ENCODE measurements around the gene SYNJ2BP. TPM values are rescaled to one million over a fixed set of nuclear protein-coding genes. Genes with fewer than 3 reads are reported as not detected.

SYNJ2BP gene
- total RNA-seq, 1 experiment from 2014 or later: 8.0 TPM

DNA sequence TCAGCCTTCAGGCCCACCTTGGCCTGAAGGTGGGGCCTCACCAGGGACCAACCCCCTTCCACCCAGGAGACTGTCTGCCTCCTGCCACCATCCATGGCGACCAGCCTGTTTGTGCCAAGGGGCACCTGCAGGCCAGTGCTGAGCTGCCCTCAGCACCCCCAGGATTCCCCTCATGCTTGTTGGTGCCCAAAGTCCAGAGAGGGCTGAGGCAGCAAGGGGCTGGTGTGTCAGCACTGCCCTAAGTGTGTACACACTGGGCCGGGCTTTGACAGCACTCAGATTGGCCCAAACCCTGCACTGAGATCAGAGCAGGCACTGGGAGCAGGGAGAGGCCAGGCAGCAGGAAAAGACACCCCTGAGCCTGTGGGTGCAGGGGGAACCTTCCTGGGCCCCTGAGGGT lies 18.6 kb downstream of the SYNJ2BP start:
- in situ Hi-C loops (cut with HindIII; ENCODE audit: low pct_unique_long_range_greater_than_20kb, low sequenced_read_pairs): no loop called here

DNA sequence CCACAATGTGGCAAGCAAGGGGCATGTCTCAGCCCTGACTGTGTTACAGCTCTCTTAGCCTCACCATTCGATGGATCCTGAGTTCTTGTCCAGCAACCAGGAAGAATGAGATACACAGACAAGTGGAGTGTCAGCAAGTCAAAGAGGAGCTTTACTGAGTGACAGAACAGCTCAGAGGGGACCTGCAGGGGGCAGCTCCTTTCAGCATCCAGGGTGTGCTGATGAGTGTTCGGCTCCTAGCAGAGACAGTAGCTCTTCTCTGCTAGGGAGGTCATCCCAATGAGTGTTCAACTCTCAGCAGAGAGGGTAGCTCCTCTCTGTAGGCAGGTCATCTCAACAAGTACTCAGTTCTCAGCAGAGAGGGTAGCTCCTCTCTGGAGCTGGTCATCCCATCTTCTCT lies 19.1 kb downstream of the SYNJ2BP start:
- DNase-seq (ENCODE audit: low read depth): no peak
- in situ Hi-C loops (cut with HindIII; ENCODE audit: low pct_unique_long_range_greater_than_20kb, low sequenced_read_pairs): no loop called here

More for the DNA sequence above, 18.6 kb downstream of the SYNJ2BP start:
- no peak for DNase-seq (ENCODE audit: low read depth)

DNA sequence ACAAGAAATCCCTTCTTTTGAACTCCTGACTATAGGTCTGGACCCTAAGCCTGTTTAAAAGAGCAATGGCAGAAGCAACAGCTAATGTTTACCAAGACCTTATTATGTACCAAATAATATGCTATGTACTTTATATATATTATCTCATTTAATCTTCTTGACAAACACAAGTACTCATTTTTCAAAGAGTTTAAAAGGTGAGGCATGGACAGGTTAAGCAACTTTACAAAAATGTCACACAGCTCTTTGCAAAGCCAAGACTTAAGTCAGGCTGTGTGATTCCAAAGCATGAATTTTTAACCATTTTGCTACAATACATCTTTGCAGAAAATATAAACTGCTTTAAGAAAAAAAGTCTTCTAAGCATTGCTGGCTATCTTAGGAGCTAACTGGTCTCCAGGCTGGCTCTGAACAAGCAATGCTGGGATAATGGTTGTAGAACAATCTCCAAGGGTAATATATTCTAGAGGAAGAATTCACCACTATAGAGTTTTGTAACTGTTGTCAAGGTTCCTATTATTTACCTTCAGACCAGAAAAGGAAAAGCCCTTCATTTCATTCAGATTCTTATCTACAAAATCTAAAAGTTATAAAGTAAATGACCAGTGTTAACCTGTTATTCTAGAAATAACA lies 22.1 kb downstream of the SYNJ2BP start:
- in situ Hi-C loops (cut with HindIII; ENCODE audit: low pct_unique_long_range_greater_than_20kb, low sequenced_read_pairs): no loop called here
- no peak for DNase-seq (ENCODE audit: low read depth)

DNA sequence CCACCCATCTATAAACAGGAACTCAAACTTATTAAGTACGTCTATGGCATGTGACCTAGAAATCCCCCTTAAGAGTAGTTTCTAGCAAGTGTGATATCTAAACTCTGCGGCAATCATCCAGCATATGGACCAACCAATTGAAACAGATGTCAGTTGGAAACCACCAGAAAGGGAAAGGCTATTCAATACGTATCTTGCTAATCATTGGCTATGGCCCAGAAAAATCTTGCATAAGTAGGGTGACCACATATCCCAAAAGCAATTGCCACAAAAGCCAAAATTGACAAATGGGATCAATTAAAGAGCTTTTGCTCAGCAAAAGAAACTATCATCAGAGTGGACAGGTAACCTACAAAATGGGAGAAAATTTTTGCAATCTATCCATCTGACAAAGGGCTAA lies 24.2 kb downstream of the SYNJ2BP start:
- in situ Hi-C loops (cut with HindIII; ENCODE audit: low pct_unique_long_range_greater_than_20kb, low sequenced_read_pairs): no loop called here
- DNase-seq (ENCODE audit: low read depth): no peak

DNA sequence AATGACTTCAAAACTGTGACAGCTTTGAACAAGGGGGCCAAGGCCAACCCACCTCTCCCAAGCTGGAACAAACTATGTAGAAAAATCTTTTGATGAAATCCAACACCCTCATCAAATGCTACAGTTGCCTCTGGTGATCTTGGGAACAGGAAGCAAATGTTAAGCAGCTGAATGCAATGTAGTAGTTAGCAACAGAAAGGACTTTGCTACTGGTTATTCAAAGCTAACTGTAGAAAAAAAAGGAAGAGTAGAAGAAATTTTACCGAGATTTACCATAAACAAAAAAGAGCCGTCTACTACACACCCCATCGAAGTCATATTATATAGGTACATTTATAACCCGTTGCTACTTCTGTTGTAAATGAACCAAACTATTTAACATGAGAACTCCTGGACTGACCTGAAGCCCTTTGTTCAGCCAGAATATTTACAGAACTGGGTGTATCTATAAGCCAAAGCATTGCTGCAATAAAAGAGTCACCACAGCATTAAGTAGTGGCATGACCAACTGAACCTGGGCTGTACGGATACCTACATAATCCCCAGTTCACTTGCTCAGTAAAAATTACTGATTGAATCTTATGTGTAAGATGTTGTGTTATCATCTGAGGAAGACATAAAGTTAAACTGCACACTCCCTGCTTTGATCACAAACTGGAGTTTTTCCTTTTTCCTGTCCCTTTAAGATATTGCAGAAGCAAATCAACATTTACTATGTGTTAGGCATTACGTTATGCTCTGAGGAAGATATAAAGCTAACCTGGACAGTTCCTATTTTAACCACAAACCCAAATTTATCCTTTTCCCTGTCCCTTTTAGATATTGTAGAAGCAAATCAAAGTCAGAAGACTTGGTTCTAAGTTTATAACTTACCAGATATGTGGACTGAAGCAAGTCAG lies 25.1 kb downstream of the SYNJ2BP start:
- DNase-seq (ENCODE audit: low read depth): no peak

DNA sequence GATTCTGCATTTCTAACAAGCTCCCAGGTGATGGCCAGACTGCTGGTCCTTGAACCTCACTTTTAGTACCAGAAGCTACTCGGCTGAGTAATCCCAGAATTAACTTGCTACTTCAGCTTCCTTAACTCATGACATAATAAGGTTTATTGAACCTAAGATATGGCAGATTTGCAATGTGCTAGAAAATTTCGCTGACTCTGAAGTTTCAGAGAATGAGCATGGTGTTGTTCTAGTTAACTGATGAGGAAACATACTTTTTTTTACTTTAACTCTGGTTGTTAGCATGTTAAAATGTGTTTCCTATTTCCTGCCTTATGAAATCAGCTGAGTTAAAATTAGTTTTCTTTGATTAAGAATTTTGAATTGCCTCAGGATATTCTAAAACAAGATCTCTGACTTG lies 34.4 kb downstream of the SYNJ2BP start:
- in situ Hi-C loops (cut with HindIII; ENCODE audit: low pct_unique_long_range_greater_than_20kb, low sequenced_read_pairs): no loop called here
- DNase-seq (ENCODE audit: low read depth): no peak

More for the DNA sequence above, 25.1 kb downstream of the SYNJ2BP start:
- in situ Hi-C loops (cut with HindIII; ENCODE audit: low pct_unique_long_range_greater_than_20kb, low sequenced_read_pairs): no loop called here

DNA sequence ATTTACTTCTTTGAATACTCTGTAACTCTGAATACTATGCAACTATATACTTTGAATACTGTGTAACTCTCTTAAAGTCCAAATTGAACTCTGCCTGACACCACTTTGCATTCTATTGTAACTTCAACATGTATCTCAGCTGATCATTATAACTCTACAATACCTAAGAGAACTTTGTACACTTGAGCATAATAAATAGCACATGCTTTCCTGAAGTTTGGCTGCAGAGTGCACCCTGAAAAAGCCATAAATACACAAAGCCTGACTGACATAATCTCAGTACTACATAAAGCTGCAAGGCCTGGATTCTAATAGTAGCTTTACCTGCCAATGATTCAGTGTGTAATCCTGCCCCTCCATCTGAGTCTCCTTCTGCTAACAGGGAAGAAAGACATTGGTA lies 36.1 kb downstream of the SYNJ2BP start:
- DNase-seq (ENCODE audit: low read depth): no peak
- in situ Hi-C loops (cut with HindIII; ENCODE audit: low pct_unique_long_range_greater_than_20kb, low sequenced_read_pairs): no loop called here

DNA sequence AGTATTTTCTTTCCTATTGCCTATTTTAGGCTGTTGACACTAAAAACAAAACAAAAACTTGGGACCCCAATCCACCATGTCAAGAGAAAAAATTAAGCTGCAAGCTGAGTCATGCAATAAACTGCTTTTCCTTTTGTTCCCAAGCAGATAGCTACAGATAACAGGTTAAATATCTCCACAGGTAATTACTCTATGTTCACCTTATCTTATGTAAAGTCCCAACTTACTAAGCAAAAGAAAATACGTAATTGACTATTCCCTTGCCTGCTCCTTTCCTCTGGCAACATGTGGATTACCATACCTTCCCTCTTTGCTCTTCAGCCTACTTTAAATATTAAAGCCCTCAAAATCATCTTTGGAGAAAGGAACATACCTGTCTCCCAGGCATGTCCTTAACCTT lies 38.2 kb downstream of the SYNJ2BP start:
- in situ Hi-C loops (cut with HindIII; ENCODE audit: low pct_unique_long_range_greater_than_20kb, low sequenced_read_pairs): no loop called here

More for the DNA sequence above, 38.2 kb downstream of the SYNJ2BP start:
- DNase-seq (ENCODE audit: low read depth): no peak

Other genes with a start within 250 kb of the SYNJ2BP start
- gene SLC8A3, start 228.1 kb downstream of the SYNJ2BP start, total RNA-seq (2014; rRNA removed; shearing (Covaris generic); ENCODE audit: low replicate concordance): 0.91 TPM in 1 of 2 replicates, not detected in the other
- gene COX16, start 57.4 kb downstream of the SYNJ2BP start, total RNA-seq (2014; rRNA removed; shearing (Covaris generic); ENCODE audit: low replicate concordance): 26.6 and 31.9 TPM in 2 replicates
- gene ADAM21, start 35.1 kb upstream of the SYNJ2BP start, total RNA-seq (2014; rRNA removed; shearing (Covaris generic); ENCODE audit: low replicate concordance): not detected in 2 replicates
- gene ADAM20, start 117.9 kb upstream of the SYNJ2BP start, total RNA-seq (2014; rRNA removed; shearing (Covaris generic); ENCODE audit: low replicate concordance): 1.0 TPM in 1 of 2 replicates, not detected in the other
- gene MED6, start 183.6 kb upstream of the SYNJ2BP start, total RNA-seq (2014; rRNA removed; shearing (Covaris generic); ENCODE audit: low replicate concordance): 25.8 and 38.1 TPM in 2 replicates
- 4.5 and 4.8 TPM in 2 replicates for gene TTC9, start 224.8 kb upstream of the SYNJ2BP start, total RNA-seq (2014; rRNA removed; shearing (Covaris generic); ENCODE audit: low replicate concordance)

Data from Caki2 (cell line).